Mucosa of descending colon (tissue), 3 donors: ENCODE measurements around the gene GPR62. TPM values are rescaled to one million over a fixed set of nuclear protein-coding genes. Genes with fewer than 3 reads are reported as not detected.
"Not testable (repeated sequence)": the region's sequence is repeated elsewhere in the genome, so short reads cannot be mapped to it uniquely, and the experiment has no call there.

Experiments
- ATAC-seq: fragments of 200-7000 bp; cut with Tn5 transposase; one replicate; pipeline ENCODE4 v1.9.1; 2020; ENCODE audit warnings: mild to moderate bottlenecking, moderate library complexity
- DNase-seq, 3 donors: peaks; one replicate each; pipeline ENCODE4 v3.0.0-alpha.2; 2020
- H3K36me3 ChIP-seq: fragments of 200-600 bp; one replicate; pipeline ENCODE4 v1.8.0; 2021; ENCODE audit warnings: low read depth, mild to moderate bottlenecking
- H3K4me1 ChIP-seq: fragments of 200-600 bp; one replicate; pipeline ENCODE4 v1.8.0; 2021; ENCODE audit warnings: low read depth, mild to moderate bottlenecking
- H3K4me3 ChIP-seq: fragments of 200-600 bp; one replicate; pipeline ENCODE4 v1.8.0; 2021; ENCODE audit warnings: mild to moderate bottlenecking
- H3K9me3 ChIP-seq: fragments of 200-600 bp; one replicate; pipeline ENCODE4 v1.8.0; 2021; ENCODE audit warnings: mild to moderate bottlenecking
- CTCF ChIP-seq: fragments of 200-600 bp; IDR thresholded peaks from one replicate; pipeline ENCODE4 v1.8.0; 2022; ENCODE audit warnings: antibody characterized with exemption, mild to moderate bottlenecking
- intact Hi-C, 2 donors: fragments of 100-400 bp; cut with DNase I in 1 of 2; cut with micrococcal nuclease in 1 of 2; formaldehyde crosslinking; loops; one replicate each; pipeline versions ENCODE4 v1.11.0 to v1.11.1; 2022; cut with DNase I, micrococcal nuclease
- total RNA-seq, 3 donors: library from RNA; stranded (reverse); fragmentation: NEBNext Ultra II Directional in 2 of 3; extraction: Animal tissue kit (Norgen Biotek cat#: 25700) in 2 of 3; gene quantifications; one replicate each; pipeline versions ENCODE4 v1.2.1 to v1.2.4, GENCODE V29; 2021 to 2023
- donor health status: DM: no; HTN: no; CAD: no; lungs with moderate emphysema.
- donor health status: DM: no; HTN: no; CAD: no.
- donor health status: DM: no; HTN: yes; CAD: no.

Gene GPR62
- total RNA-seq, 3 donors from 2014 or later, result 0.22 TPM; not detected in 2

- intact Hi-C loops, result no loop called here
- ATAC-seq (no peak), DNase-seq (no peak)
- no peak for TF ChIP-seq CTCF
- no peak overlapping the region for H3K4me3 ChIP-seq
- no peaks in the 10 kb centered on the region for H3K36me3 ChIP-seq
- H3K9me3 ChIP-seq, result no peaks in the 10 kb centered on the region
- peaks cover 22% of the 10 kb centered on the region for H3K4me1 ChIP-seq
Measured at GRCh38 chr3:51987568-51987967, 32.4 kb downstream of the GPR62 start.

GRCh38 chr3:51988286-51989146 lies 33.3 kb downstream of the GPR62 start:
- Histone ChIP-seq H3K4me1 (peaks cover 18% of the 10 kb centered on the region), H3K9me3 (no peaks in the 10 kb centered on the region), H3K4me3 (no peak overlapping the region), H3K36me3 (no peaks in the 10 kb centered on the region)
- intact Hi-C loops, result no loop called here
- no peak for TF ChIP-seq CTCF
- DNase-seq (peak in 1 of 3 donors; percentile 30), ATAC-seq (no peak)

- H3K9me3 ChIP-seq, H3K36me3 ChIP-seq, intact Hi-C loops, H3K4me3 ChIP-seq, ATAC-seq: not testable (repeated sequence)
- peaks cover 18% of the 10 kb centered on the region for H3K4me1 ChIP-seq
- peak in 1 of 3 donors; percentile 32 for DNase-seq
Measured at GRCh38 chr3:51990501-51990971, 35.4 kb downstream of the GPR62 start.

GRCh38 chr3:51992017-51992682 lies 37.0 kb downstream of the GPR62 start:
- peaks cover 16% of the 10 kb centered on the region for H3K4me1 ChIP-seq
- intact Hi-C loops, result no loop called here
- ATAC-seq, result no peak
- H3K9me3 ChIP-seq, result no peaks in the 10 kb centered on the region
- DNase-seq, result no peak
- H3K4me3 ChIP-seq, result no peak overlapping the region
- no peak for TF ChIP-seq CTCF
- no peaks in the 10 kb centered on the region for H3K36me3 ChIP-seq

- H3K36me3 ChIP-seq, intact Hi-C loops, H3K4me3 ChIP-seq, DNase-seq, H3K9me3 ChIP-seq, ATAC-seq: not testable (repeated sequence)
- H3K4me1 ChIP-seq, result peaks cover 16% of the 10 kb centered on the region
Measured at GRCh38 chr3:51993657-51994056, 38.5 kb downstream of the GPR62 start.

GRCh38 chr3:51994530-51994929 lies 39.3 kb downstream of the GPR62 start:
- no peak for DNase-seq
- TF ChIP-seq CTCF, result no peak
- H3K9me3 ChIP-seq, result no peaks in the 10 kb centered on the region
- no peak overlapping the region for H3K4me3 ChIP-seq
- no peaks in the 10 kb centered on the region for H3K36me3 ChIP-seq
- ATAC-seq, result no peak
- intact Hi-C loops, result no loop called here
- peaks cover 16% of the 10 kb centered on the region for H3K4me1 ChIP-seq
